MM.1S (cell line): ENCODE results near the gene RARRES2.

Experiments
- DNase-seq: peaks from one replicate; pipeline ENCODE4 v3.0.0-alpha.2; 2015
- H2AFZ ChIP-seq: fragments of 300-600 bp; sonication (generic); 2 replicates; pipeline ENCODE4 v1.6.0; 2016; ENCODE audit warnings: antibody characterized with exemption, low read length
- H3F3A ChIP-seq: fragments of 300-600 bp; sonication (generic); 2 replicates; pipeline ENCODE4 v1.6.1; 2016; ENCODE audit warnings: mild to moderate bottlenecking, antibody characterized with exemption, low read length, moderate library complexity, mixed read lengths; ENCODE audit not compliant: insufficient read depth
- H3K27ac ChIP-seq: fragments of 300-600 bp; sonication (generic); 2 replicates; pipeline ENCODE4 v1.5.1; 2016; ENCODE audit warnings: mild to moderate bottlenecking, low read length
- H3K27me3 ChIP-seq: fragments of 300-600 bp; sonication (generic); replicated peaks from 2 replicates; pipeline ENCODE4 v1.6.0; 2016; ENCODE audit warnings: low read length; ENCODE audit not compliant: insufficient read depth
- H3K36me3 ChIP-seq: fragments of 300-600 bp; sonication (generic); replicated peaks from 2 replicates; pipeline ENCODE4 v1.6.1; 2016; ENCODE audit warnings: mild to moderate bottlenecking, low read length, mixed read lengths; ENCODE audit not compliant: insufficient read depth
- H3K4me1 ChIP-seq: fragments of 300-600 bp; sonication (generic); 2 replicates; pipeline ENCODE4 v1.6.1; 2016; ENCODE audit warnings: low read length, mixed read lengths
- H3K4me2 ChIP-seq: fragments of 300-600 bp; sonication (generic); 2 replicates; pipeline ENCODE4 v1.6.0; 2016; ENCODE audit warnings: low read depth, low read length
- H3K4me3 ChIP-seq: fragments of 300-600 bp; sonication (generic); 2 replicates; pipeline ENCODE4 v1.5.1; 2016; ENCODE audit warnings: low read length, mixed read lengths
- H3K79me2 ChIP-seq: fragments of 300-600 bp; sonication (generic); 2 replicates; pipeline ENCODE4 v1.6.1; 2016; ENCODE audit warnings: mixed run types, low read length, mixed read lengths
- H3K9ac ChIP-seq: fragments of 300-600 bp; sonication (generic); 2 replicates; pipeline ENCODE4 v1.6.1; 2016; ENCODE audit warnings: low read length, mixed read lengths
- H3K9me2 ChIP-seq: fragments of 300-600 bp; sonication (generic); replicated peaks from 2 replicates; pipeline ENCODE4 v1.6.1; 2016; ENCODE audit warnings: mild to moderate bottlenecking, low read length, mixed read lengths; ENCODE audit not compliant: insufficient read depth
- H3K9me3 ChIP-seq: fragments of 300-600 bp; sonication (generic); replicated peaks from 2 replicates; pipeline ENCODE4 v1.6.1; 2016; ENCODE audit warnings: mild to moderate bottlenecking, low read length, mixed read lengths; ENCODE audit not compliant: insufficient read depth
- H4K20me1 ChIP-seq: fragments of 300-600 bp; sonication (generic); 2 replicates; pipeline ENCODE4 v1.6.1; 2016; ENCODE audit warnings: mild to moderate bottlenecking, low read length, moderate library complexity, mixed read lengths; ENCODE audit not compliant: insufficient read depth
- CTCF ChIP-seq: fragments of 300-600 bp; sonication (generic); IDR thresholded peaks from 2 replicates; pipeline ENCODE4 v1.5.1; 2016; ENCODE audit warnings: antibody characterized with exemption, low read length, mixed read lengths
- EZH2 ChIP-seq: fragments of 300-600 bp; sonication (generic); optimal IDR thresholded peaks from 2 replicates; pipeline ENCODE3; 2017; ENCODE audit warnings: low read depth, mild to moderate bottlenecking, antibody characterized with exemption, low read length, mixed read lengths
- EZH2phosphoT487 ChIP-seq: fragments of 300-600 bp; sonication (generic); IDR thresholded peaks from 2 replicates; pipeline ENCODE4 v1.6.1; 2018; ENCODE audit warnings: antibody characterized with exemption, low read length

Gene RARRES2

GRCh38 chr7:150384406-150385301 is 43.2 kb upstream of the RARRES2 start:
- Histone ChIP-seq H3K4me1 (peaks cover 66% of the 10 kb centered on the region), H3K27me3 (no peaks in the 10 kb centered on the region), H3K9ac (peak overlapping the region; percentile 49; the same call in 1 of the 2 replicates), H3K9me3 (no peaks in the 10 kb centered on the region), H3K9me2 (no peaks in the 10 kb centered on the region), H3F3A (peaks cover 53% of the 10 kb centered on the region), H3K4me2 (peak overlapping the region; percentile 93), H3K27ac (peak overlapping the region; percentile 86), H3K79me2 (peaks cover 56% of the 10 kb centered on the region), H3K4me3 (no peak overlapping the region), H2AFZ (no peak overlapping the region), H4K20me1 (no peaks in the 10 kb centered on the region), H3K36me3 (no peaks in the 10 kb centered on the region)
- no peak for DNase-seq
- TF ChIP-seq EZH2phosphoT487: no peak
- no peak for TF ChIP-seq EZH2
- TF ChIP-seq CTCF: no peak

- H3K9me3 ChIP-seq: no peaks in the 10 kb centered on the region
- peak overlapping the region; percentile 86 for H3K27ac ChIP-seq
- DNase-seq: peak; percentile 90
- peak overlapping the region; percentile 93 for H3K4me2 ChIP-seq
- peak overlapping the region; percentile 56 for H3K4me3 ChIP-seq
- no peaks in the 10 kb centered on the region for H3K27me3 ChIP-seq
- no peaks in the 10 kb centered on the region for H3K36me3 ChIP-seq
- H3K4me1 ChIP-seq: peaks cover 66% of the 10 kb centered on the region
- H2AFZ ChIP-seq: no peak overlapping the region
- H3K9ac ChIP-seq: peak overlapping the region; percentile 80
- peaks cover 58% of the 10 kb centered on the region for H3F3A ChIP-seq
- peaks cover 58% of the 10 kb centered on the region for H3K79me2 ChIP-seq
- H4K20me1 ChIP-seq: no peaks in the 10 kb centered on the region
- TF ChIP-seq EZH2phosphoT487 (no peak), EZH2 (no peak), CTCF (no peak)
- no peaks in the 10 kb centered on the region for H3K9me2 ChIP-seq
These were observed 42.4 kb upstream of the RARRES2 start for GRCh38 chr7:150383710-150384397.

GRCh38 chr7:150382844-150383225 is 41.4 kb upstream of the RARRES2 start:
- Histone ChIP-seq H4K20me1 (no peaks in the 10 kb centered on the region), H3K79me2 (peaks cover 58% of the 10 kb centered on the region), H3K9me3 (no peaks in the 10 kb centered on the region), H3K4me3 (peak overlapping the region; percentile 56), H3K4me1 (peaks cover 73% of the 10 kb centered on the region), H2AFZ (peak overlapping the region; percentile 40; the same call in 1 of the 2 replicates), H3K9me2 (no peaks in the 10 kb centered on the region), H3K27me3 (no peaks in the 10 kb centered on the region), H3F3A (peaks cover 68% of the 10 kb centered on the region), H3K27ac (peak overlapping the region; percentile 86), H3K36me3 (no peaks in the 10 kb centered on the region), H3K9ac (peak overlapping the region; percentile 80), H3K4me2 (peak overlapping the region; percentile 93)
- TF ChIP-seq CTCF (no peak), EZH2 (no peak), EZH2phosphoT487 (no peak)
- DNase-seq: peak; percentile 74
